Transverse colon (tissue), 4 donors: ENCODE data around the gene PRTN3. TPM values are rescaled to one million over a fixed set of nuclear protein-coding genes. Genes with fewer than 3 reads are reported as not detected.

Experiments
- DNase-seq: peaks from one replicate; pipeline ENCODE4 v3.0.0-alpha.2; 2019
- H3K27ac ChIP-seq, 4 donors: fragments of 200-600 bp; sonication (generic); 2 replicates each; pipeline ENCODE4 v1.5.1; 2016 to 2018; ENCODE audit warnings: inconsistent platforms in 4 of 4
- H3K27me3 ChIP-seq: fragments of 200-600 bp; sonication (generic); 2 replicates; pipeline ENCODE4 v1.5.1; 2017; ENCODE audit warnings: inconsistent platforms
- H3K36me3 ChIP-seq, 4 donors: fragments of 200-600 bp; sonication (generic); 2 replicates each; pipeline ENCODE4 v1.5.1; 2017 to 2019; ENCODE audit warnings: inconsistent platforms in 4 of 4
- H3K4me1 ChIP-seq, 4 donors: fragments of 200-600 bp; sonication (generic); 2 replicates each; pipeline ENCODE4 v1.5.1; 2017 to 2020; ENCODE audit warnings: inconsistent platforms in 4 of 4
- H3K4me3 ChIP-seq, 4 donors: fragments of 200-600 bp; sonication (generic); 1 replicate in 1 of 4; 2 replicates in 3 of 4; pipeline versions ENCODE4 v1.5.1 to v1.6.1; 2017 to 2019; ENCODE audit warnings: inconsistent platforms in 4 of 4
- H3K9me3 ChIP-seq, 2 donors: fragments of 200-600 bp; sonication (generic); 2 replicates each; pipeline ENCODE4 v1.5.1; 2017 to 2019; ENCODE audit warnings: inconsistent platforms in 2 of 2
- EP300 ChIP-seq: sonication (generic); formaldehyde crosslinking; IDR thresholded peaks from one replicate; pipeline ENCODE4 v1.6.1; 2017; ENCODE audit warnings: antibody characterized with exemption, low read depth
- POLR2A ChIP-seq: fragments of 450-650 bp; IDR thresholded peaks from one replicate; pipeline ENCODE4 v1.6.1; 2016; ENCODE audit warnings: antibody characterized with exemption, mild to moderate bottlenecking, moderate library complexity
- POLR2AphosphoS5 ChIP-seq, 3 donors: sonication (generic); formaldehyde crosslinking; IDR thresholded peaks; one replicate each; pipeline ENCODE4 v1.6.1; 2016; ENCODE audit warnings: antibody characterized with exemption in 3 of 3
- WGBS, 2 donors: methylation state at CpG; one replicate each; pipeline ENCODE4 v1.1.5; 2018; ENCODE audit warnings: low coverage in 1 of 2; 5-methylcytosine and 5-hydroxymethylcytosine counted together
- in situ Hi-C, 4 donors: fragments of 200-750 bp; cut with MboI; loops; one replicate each; pipeline versions ENCODE4 v1.15.0 to v1.15.1; 2017; ENCODE audit warnings: low sequenced_read_pairs in 3 of 4, low pct_ligation_motif_present in 1 of 4, low pct_unique_long_range_greater_than_20kb in 1 of 4
- intact Hi-C: fragments of 100-400 bp; cut with DNase I; formaldehyde crosslinking; loops from one replicate; pipeline ENCODE4 v1.15.1; 2023; ENCODE audit warnings: low total_unique reads
- small RNA-seq, 4 donors: library from RNA; depleted of rRNA; stranded (forward); fragments of <200 nt; gene quantifications; one replicate each; pipeline ENCODE3, GENCODE V24; 2016
- total RNA-seq, 4 donors: library from RNA; depleted of rRNA; stranded (reverse); fragments of >200 nt; gene quantifications; one replicate each; pipeline ENCODE4 v1.1.0, GENCODE V29; 2016
- TF ChIP-seq, protein P1 (sequence below), 5 experiments: fragments of 200-600 bp in 3 of 5; fragments of 450-650 bp in 2 of 5; sonication (generic) in 3 of 5; IDR thresholded peaks; 1 replicate in 2 of 5; 2 replicates in 3 of 5; pipeline ENCODE4 v1.5.1; 2016 to 2017; ENCODE audit warnings: antibody characterized with exemption in 5 of 5, inconsistent platforms in 3 of 5, mild to moderate bottlenecking in 2 of 5, moderate library complexity in 1 of 5

PRTN3 gene
- total RNA-seq, 4 donors from 2014 or later = not detected

DNA sequence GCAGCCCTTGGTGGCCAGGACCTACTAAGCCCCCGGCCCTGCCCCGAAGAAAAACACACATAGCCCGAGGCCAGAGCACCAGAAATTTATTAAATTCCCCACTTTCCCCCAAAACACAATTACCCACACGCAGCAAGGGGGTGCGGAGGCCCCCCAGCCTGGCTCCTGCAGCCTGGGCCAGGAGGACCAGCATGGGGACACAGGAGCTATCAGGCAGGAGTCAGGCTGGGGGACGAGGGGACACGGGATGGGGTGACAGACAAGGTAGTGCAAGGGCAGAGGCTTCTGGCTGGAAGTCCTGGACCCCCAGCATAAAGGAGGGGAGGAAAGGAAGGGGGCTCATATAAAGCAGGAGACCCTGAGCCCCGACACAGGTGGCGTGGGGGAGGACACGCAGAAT is 55.6 kb downstream of the PRTN3 start:
- no peaks in the 10 kb centered on the region for H3K36me3 ChIP-seq
- H3K4me1 ChIP-seq = peaks cover 0 to 12% (median 10%) of the 10 kb centered on the region in 4 donors
- intact Hi-C loops (no loop called here), in situ Hi-C loops (no loop called here)
- TF ChIP-seq, protein P1, sequence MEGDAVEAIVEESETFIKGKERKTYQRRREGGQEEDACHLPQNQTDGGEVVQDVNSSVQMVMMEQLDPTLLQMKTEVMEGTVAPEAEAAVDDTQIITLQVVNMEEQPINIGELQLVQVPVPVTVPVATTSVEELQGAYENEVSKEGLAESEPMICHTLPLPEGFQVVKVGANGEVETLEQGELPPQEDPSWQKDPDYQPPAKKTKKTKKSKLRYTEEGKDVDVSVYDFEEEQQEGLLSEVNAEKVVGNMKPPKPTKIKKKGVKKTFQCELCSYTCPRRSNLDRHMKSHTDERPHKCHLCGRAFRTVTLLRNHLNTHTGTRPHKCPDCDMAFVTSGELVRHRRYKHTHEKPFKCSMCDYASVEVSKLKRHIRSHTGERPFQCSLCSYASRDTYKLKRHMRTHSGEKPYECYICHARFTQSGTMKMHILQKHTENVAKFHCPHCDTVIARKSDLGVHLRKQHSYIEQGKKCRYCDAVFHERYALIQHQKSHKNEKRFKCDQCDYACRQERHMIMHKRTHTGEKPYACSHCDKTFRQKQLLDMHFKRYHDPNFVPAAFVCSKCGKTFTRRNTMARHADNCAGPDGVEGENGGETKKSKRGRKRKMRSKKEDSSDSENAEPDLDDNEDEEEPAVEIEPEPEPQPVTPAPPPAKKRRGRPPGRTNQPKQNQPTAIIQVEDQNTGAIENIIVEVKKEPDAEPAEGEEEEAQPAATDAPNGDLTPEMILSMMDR (IDR thresholded peaks at IDR 0.05) = no peak
- TF ChIP-seq EP300 (no peak), POLR2A (no peak), POLR2AphosphoS5 (IDR thresholded peaks at IDR 0.05) (no peak)
- H3K27ac ChIP-seq = no peak overlapping the region
- H3K9me3 ChIP-seq = no peaks in the 10 kb centered on the region
- 91% methylated on average over 10 of the region's 10 CpGs; no CpG with 5 or more reads in 1 of the 2 donors for WGBS, 2 donors
- H3K27me3 ChIP-seq = no peaks in the 10 kb centered on the region
- DNase-seq = no peak
- no peak overlapping the region for H3K4me3 ChIP-seq

DNA sequence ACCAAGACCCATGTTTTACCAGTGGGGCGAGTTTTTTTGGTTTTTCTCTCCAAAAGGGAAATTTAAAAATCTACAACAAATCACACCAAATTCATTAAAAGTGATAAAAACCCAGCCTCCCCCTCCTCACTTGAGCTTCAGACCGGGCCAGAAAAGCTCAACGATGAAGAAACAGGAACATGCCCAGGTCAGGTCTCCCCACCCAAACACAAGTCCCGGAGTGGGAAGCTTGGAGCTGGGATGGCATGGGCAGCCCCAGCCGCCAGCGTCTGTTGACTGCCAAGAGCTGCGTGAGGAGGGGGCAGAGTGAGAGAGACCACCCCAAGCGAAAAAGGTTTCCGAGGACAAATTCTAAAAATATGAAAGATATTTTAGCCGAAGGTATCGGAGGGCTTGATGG is 56.2 kb downstream of the PRTN3 start:
- DNase-seq = no peak
- Histone ChIP-seq H3K36me3 (no peaks in the 10 kb centered on the region), H3K9me3 (no peaks in the 10 kb centered on the region), H3K4me3 (no peak overlapping the region), H3K27ac (no peak overlapping the region), H3K27me3 (no peaks in the 10 kb centered on the region), H3K4me1 (peaks cover 0 to 9% (median 6%) of the 10 kb centered on the region in 4 donors)
- TF ChIP-seq POLR2A (no peak), POLR2AphosphoS5 (IDR thresholded peaks at IDR 0.05) (no peak), EP300 (no peak)
- TF ChIP-seq, protein P1 (IDR thresholded peaks at IDR 0.05) = no peak
- 90 to 96% methylated on average over 5 to 11 of the region's 11 CpGs for WGBS, 2 donors
- in situ Hi-C loops = no loop called here
- intact Hi-C loops = no loop called here

DNA sequence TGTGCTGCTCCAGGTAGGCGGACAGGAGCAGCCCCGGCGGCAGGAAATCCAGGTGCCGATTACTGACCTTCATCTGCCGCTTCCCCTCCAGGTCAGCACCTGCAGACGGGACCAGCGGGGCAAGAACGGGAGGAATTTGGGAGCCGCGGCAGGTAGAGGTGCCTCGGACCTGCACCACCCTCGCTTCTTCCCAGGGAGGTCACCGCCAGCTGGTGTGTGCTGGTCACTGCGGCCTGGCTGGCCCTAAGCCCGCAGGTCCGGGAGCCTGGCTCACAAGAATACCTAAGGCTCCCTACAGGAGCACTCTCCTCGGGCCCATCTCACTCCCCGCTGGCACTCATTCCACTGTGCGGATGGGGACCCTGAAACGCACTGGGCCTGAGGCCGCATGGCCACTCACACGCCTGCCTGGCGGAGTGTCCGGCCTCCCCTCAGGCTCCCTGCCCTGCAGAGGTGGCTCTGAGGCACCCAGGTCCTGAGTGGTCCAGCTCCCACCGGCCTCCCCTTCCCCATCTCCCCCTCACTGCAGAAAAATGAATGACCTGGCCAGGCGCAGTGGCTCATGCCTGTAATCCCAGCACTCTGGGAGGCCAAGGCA is 56.7 kb downstream of the PRTN3 start:
- no peak overlapping the region for H3K27ac ChIP-seq
- no peak overlapping the region for H3K4me3 ChIP-seq
- no peaks in the 10 kb centered on the region for H3K27me3 ChIP-seq
- TF ChIP-seq POLR2A = no peak
- no peak for TF ChIP-seq EP300
- no peak for TF ChIP-seq POLR2AphosphoS5 (IDR thresholded peaks at IDR 0.05)
- H3K9me3 ChIP-seq = no peaks in the 10 kb centered on the region
- no peak for DNase-seq
- intact Hi-C loops (no loop called here), in situ Hi-C loops (no loop called here)
- no peaks in the 10 kb centered on the region for H3K36me3 ChIP-seq
- 80 to 89% methylated on average over 4 to 18 of the region's 26 CpGs for WGBS, 2 donors
- peaks cover 0 to 6% (median 2%) of the 10 kb centered on the region in 4 donors for H3K4me1 ChIP-seq

Small RNA genes lying within 50 kb of the gene (small RNA-seq; reads per million reads assigned to genes)
- gene MIR3187 = 0 reads per million in 4 donors
- 0 to 0.14 (median 0) reads per million in 4 donors for gene RNU6-9

Other genes with a start within 250 kb of the PRTN3 start
- gene POLRMT, start 207.5 kb upstream of the PRTN3 start, total RNA-seq = 100 to 1,000 TPM in 1 of 4 donors, 10 to 100 TPM in 3; 45.9 to 114 (median 63.9) TPM
- gene FGF22, start 201.1 kb upstream of the PRTN3 start, total RNA-seq = not detected
- 100 to 1,000 TPM in 2 of 4 donors, 10 to 100 TPM in 2; 88.6 to 148 (median 102) TPM for gene RNF126, start 177.8 kb upstream of the PRTN3 start, total RNA-seq
- gene FSTL3, start 164.6 kb upstream of the PRTN3 start, total RNA-seq = 10 to 100 TPM; 14.1 to 37.9 (median 31.2) TPM
- gene PRSS57, start 145.5 kb upstream of the PRTN3 start, total RNA-seq = not detected
- gene PALM, start 132.1 kb upstream of the PRTN3 start, total RNA-seq = 10 to 100 TPM; 14.1 to 99.3 (median 29.8) TPM
- gene MISP, start 89.9 kb upstream of the PRTN3 start, total RNA-seq = 100 to 1,000 TPM; 197 to 501 (median 402) TPM
- 100 to 1,000 TPM; 145 to 258 (median 194) TPM for gene PTBP1, start 43.5 kb upstream of the PRTN3 start, total RNA-seq
- not detected for gene PLPPR3, start 19.0 kb upstream of the PRTN3 start, total RNA-seq
- gene AZU1, start 13.2 kb upstream of the PRTN3 start, total RNA-seq = not detected
- gene ELANE, start 11.3 kb downstream of the PRTN3 start, total RNA-seq = 1 to 10 TPM in 1 of 4 donors, under 1 TPM in 1, not detected in 2; 0.79 to 2.2 TPM
- 100 to 1,000 TPM; 147 to 368 (median 208) TPM for gene CFD, start 18.7 kb downstream of the PRTN3 start, total RNA-seq
- 100 to 1,000 TPM in 1 of 4 donors, 10 to 100 TPM in 3; 58.1 to 158 (median 78.4) TPM for gene MED16, start 52.2 kb downstream of the PRTN3 start, total RNA-seq
- gene RNU6-9, start 52.5 kb downstream of the PRTN3 start, total RNA-seq = not detected
- gene R3HDM4, start 72.2 kb downstream of the PRTN3 start, total RNA-seq = 10 to 100 TPM; 43.8 to 49.4 (median 46.7) TPM
- gene KISS1R, start 76.3 kb downstream of the PRTN3 start, total RNA-seq = not detected
- gene ARID3A, start 85.0 kb downstream of the PRTN3 start, total RNA-seq = 1 to 10 TPM; 2.2 to 8.7 (median 4.3) TPM
- gene WDR18, start 143.3 kb downstream of the PRTN3 start, total RNA-seq = 10 to 100 TPM; 23.1 to 47.4 (median 39.0) TPM
- gene GRIN3B, start 159.4 kb downstream of the PRTN3 start, total RNA-seq = 1 to 10 TPM in 1 of 4 donors, not detected in 3; 1.6 TPM
- 100 to 1,000 TPM; 226 to 676 (median 303) TPM for gene TMEM259, start 180.1 kb downstream of the PRTN3 start, total RNA-seq
- not detected for gene RNU6-2, start 180.5 kb downstream of the PRTN3 start, total RNA-seq
- 10 to 100 TPM; 39.2 to 57.6 (median 48.2) TPM for gene CNN2, start 185.6 kb downstream of the PRTN3 start, total RNA-seq
- 100 to 1,000 TPM in 1 of 4 donors, 10 to 100 TPM in 3; 47.1 to 128 (median 82.0) TPM for gene ABCA7, start 199.1 kb downstream of the PRTN3 start, total RNA-seq
- 100 to 1,000 TPM in 1 of 4 donors, 10 to 100 TPM in 2, 1 to 10 TPM in 1; 10.0 to 174 (median 76.9) TPM for gene ARHGAP45, start 226.2 kb downstream of the PRTN3 start, total RNA-seq